ENCODE measurements around the gene ARL8B.
"Not testable (repeated sequence)": the region's sequence is repeated elsewhere in the genome, so short reads cannot be mapped to it uniquely, and the experiment has no call there.

Gene ARL8B

GRCh38 chr3:5106933-5107334, 15.2 kb upstream of the ARL8B start:
- DNase-seq (ENCODE audit: insufficient read length, low spot score); FAIRE-seq: not testable (repeated sequence)

GRCh38 chr3:5110337-5110736, 11.8 kb upstream of the ARL8B start:
- DNase-seq (ENCODE audit: insufficient read length, low spot score) (no peak), FAIRE-seq (no peak)

GRCh38 chr3:5112043-5112442, 10.0 kb upstream of the ARL8B start:
- DNase-seq (ENCODE audit: insufficient read length, low spot score) (no peak), FAIRE-seq (no peak)

GRCh38 chr3:5113726-5114125, 8.4 kb upstream of the ARL8B start:
- DNase-seq (ENCODE audit: insufficient read length, low spot score); FAIRE-seq: not testable (repeated sequence)

- no peak for DNase-seq (ENCODE audit: insufficient read length, low spot score)
- no peak for FAIRE-seq
Observed at GRCh38 chr3:5115506-5116162, 6.5 kb upstream of the ARL8B start.

- FAIRE-seq (no peak), DNase-seq (ENCODE audit: insufficient read length, low spot score) (no peak)
Observed at GRCh38 chr3:5116538-5116937, 5.6 kb upstream of the ARL8B start.

GRCh38 chr3:5120446-5120845, 1.6 kb upstream of the ARL8B start:
- DNase-seq (ENCODE audit: insufficient read length, low spot score) (no peak), FAIRE-seq (no peak)

- FAIRE-seq (peak; percentile 57), DNase-seq (ENCODE audit: insufficient read length, low spot score) (no peak)
Observed at GRCh38 chr3:5122741-5123706, 932 bp downstream of the ARL8B start.

- DNase-seq (ENCODE audit: insufficient read length, low spot score), result no peak
- no peak for FAIRE-seq
Observed at GRCh38 chr3:5123937-5124336, 1.8 kb downstream of the ARL8B start.

GRCh38 chr3:5126586-5126985, 4.5 kb downstream of the ARL8B start:
- no peak for DNase-seq (ENCODE audit: insufficient read length, low spot score)
- FAIRE-seq, result no peak

- DNase-seq (ENCODE audit: insufficient read length, low spot score) (no peak), FAIRE-seq (no peak)
Observed at GRCh38 chr3:5128849-5129248, 6.8 kb downstream of the ARL8B start.

- DNase-seq (ENCODE audit: insufficient read length, low spot score), result no peak
- no peak for FAIRE-seq
Observed at GRCh38 chr3:5133239-5134018, 11.3 kb downstream of the ARL8B start.

- DNase-seq (ENCODE audit: insufficient read length, low spot score), result no peak
- FAIRE-seq, result no peak
Observed at GRCh38 chr3:5134019-5134391, 11.9 kb downstream of the ARL8B start.

GRCh38 chr3:5134499-5134898, 12.4 kb downstream of the ARL8B start:
- no peak for FAIRE-seq
- no peak for DNase-seq (ENCODE audit: insufficient read length, low spot score)

- peak; percentile 52 for DNase-seq (ENCODE audit: insufficient read length, low spot score)
- peak; percentile 91 for FAIRE-seq
Observed at GRCh38 chr3:5136211-5136918, 14.3 kb downstream of the ARL8B start.

- DNase-seq (ENCODE audit: insufficient read length, low spot score) (no peak), FAIRE-seq (no peak)
Observed at GRCh38 chr3:5136919-5137429, 14.9 kb downstream of the ARL8B start.

GRCh38 chr3:5138214-5138981, 16.3 kb downstream of the ARL8B start:
- DNase-seq (ENCODE audit: insufficient read length, low spot score), result no peak
- FAIRE-seq, result no peak

GRCh38 chr3:5140230-5140621, 18.1 kb downstream of the ARL8B start:
- DNase-seq (ENCODE audit: insufficient read length, low spot score) (no peak), FAIRE-seq (peak; percentile 44)

GRCh38 chr3:5140839-5141238, 18.7 kb downstream of the ARL8B start:
- DNase-seq (ENCODE audit: insufficient read length, low spot score) (no peak), FAIRE-seq (no peak)

- no peak for DNase-seq (ENCODE audit: insufficient read length, low spot score)
- no peak for FAIRE-seq
Observed at GRCh38 chr3:5141760-5142159, 19.7 kb downstream of the ARL8B start.

Measured in GM19239 (cell line).